ENCODE measurements around the gene RIMS4.

GRCh38 chr20:44803383-44803941 is 6.9 kb downstream of the RIMS4 start:
- TF ChIP-seq CTCF (IDR thresholded peaks at IDR 0.05), result no peak
- TF ChIP-seq EP300 (IDR thresholded peaks at IDR 0.05), result no peak
- TF ChIP-seq POLR2A (IDR thresholded peaks at IDR 0.05; ENCODE audit: low read depth), result no peak
